HG03469 (cell line): Measurements from ENCODE around the gene GOLGA6C.
"Not testable (repeated sequence)": the region's sequence is repeated elsewhere in the genome, so short reads cannot be mapped to it uniquely, and the experiment has no call there.

ENCODE experiments used
- ATAC-seq: cut with Tn5 transposase; IDR thresholded peaks from one replicate; pipeline ENCODE4 v1.9.1; 2021; ENCODE audit warnings: mild to moderate bottlenecking, moderate library complexity, moderate number of reproducible peaks; ENCODE audit not compliant: unreplicated experiment

The GOLGA6C gene

GRCh38 chr15:75314552-75315290 is 56.6 kb downstream of the GOLGA6C start:
- no peak for ATAC-seq

- ATAC-seq = not testable (repeated sequence)
Observed at GRCh38 chr15:75319231-75319897, 61.2 kb downstream of the GOLGA6C start.
